HG03196 (cell line): Measurements from ENCODE around the gene ANKH.
A peak's percentile ranks its signal among the peaks of the same experiment; 100 is the strongest.
"Not testable (repeated sequence)": the region's sequence is repeated elsewhere in the genome, so short reads cannot be mapped to it uniquely, and the experiment has no call there.

ENCODE experiments used
- ATAC-seq: cut with Tn5 transposase; IDR thresholded peaks from one replicate; pipeline ENCODE4 v1.9.1; 2021; ENCODE audit not compliant: unreplicated experiment

ANKH gene

GRCh38 chr5:14797385-14797784 is 74.2 kb downstream of the ANKH start:
- ATAC-seq, result not testable (repeated sequence)

- ATAC-seq, result no peak
These were observed 76.9 kb downstream of the ANKH start for GRCh38 chr5:14794583-14795230.

DNA sequence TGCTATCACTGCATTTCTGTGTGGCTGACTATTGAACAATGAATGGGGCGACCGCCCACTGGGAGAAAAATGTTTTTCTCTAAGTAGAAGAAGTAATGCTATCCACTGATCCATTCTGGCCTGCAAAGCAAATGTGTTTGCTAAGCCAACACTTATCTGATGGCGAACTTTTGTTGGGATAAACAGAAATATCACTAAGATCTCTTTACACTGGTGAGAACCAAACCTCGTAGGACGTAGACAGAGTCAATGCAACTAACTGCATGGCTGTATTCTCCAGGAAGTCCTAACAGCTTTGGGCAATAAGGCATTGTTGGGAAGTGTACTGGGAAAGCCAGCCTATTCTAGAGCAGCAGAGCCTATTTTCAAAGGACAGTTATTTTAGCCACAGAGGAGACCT is 77.7 kb downstream of the ANKH start:
- no peak for ATAC-seq

GRCh38 chr5:14790911-14791310 is 80.7 kb downstream of the ANKH start:
- ATAC-seq, result no peak

DNA sequence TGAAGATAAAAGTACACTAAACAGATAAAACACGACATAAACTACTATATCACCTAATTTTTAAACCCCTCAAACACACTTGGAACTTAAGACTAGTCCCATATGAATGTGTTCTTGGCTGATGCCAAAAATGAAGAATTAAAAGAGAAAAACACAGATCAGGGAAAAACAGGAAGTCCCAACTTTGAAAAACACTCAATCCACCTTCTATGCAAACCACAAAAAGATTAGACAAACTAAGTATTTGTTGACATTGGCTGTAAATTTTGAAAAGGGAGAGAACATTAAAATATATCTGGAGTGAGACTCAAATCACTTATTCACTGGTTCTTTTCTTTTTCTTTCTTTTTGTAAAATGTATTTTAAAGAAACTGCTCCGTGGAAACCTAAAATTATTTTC is 81.4 kb downstream of the ANKH start:
- ATAC-seq, result no peak

DNA sequence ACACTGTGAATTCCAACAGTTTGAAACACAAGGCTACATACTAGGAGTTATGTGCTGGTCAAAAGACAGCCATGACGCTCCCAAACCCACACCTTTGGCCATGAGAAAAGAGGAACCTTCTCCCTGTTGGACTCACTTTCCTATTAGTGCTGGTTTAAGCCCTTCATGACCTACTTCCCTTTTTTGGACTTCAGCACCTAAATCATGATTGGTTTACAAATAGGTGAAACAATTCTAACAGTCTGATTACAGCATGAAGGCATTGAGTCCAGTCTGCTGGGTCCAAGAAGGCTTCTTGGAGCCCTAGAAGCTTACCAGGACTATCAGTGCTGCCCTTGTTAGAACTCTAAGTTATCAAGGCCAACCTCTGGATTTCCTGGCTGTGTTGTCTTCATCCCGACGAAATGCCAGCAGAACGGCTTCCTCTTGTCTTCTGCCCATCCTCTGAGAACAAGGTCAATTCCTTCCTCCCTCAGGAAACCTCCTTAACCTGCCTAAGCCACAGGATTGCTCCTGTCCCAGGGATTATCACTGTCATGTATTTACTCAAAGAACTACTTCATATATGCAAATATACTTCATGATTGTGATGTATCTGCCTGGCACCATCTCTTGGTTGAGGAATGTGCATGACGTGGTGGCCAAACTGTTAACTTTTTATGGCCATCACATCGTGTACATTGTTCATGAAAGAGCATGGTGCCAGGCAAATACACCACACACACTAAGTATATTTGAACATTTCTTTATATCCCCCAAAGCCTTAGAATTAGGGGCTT is 83.6 kb downstream of the ANKH start:
- ATAC-seq, result no peak

- ATAC-seq, result no peak
These were observed 87.9 kb downstream of the ANKH start for GRCh38 chr5:14783691-14784090.

GRCh38 chr5:14782591-14782990 is 89.0 kb downstream of the ANKH start:
- ATAC-seq, result no peak

GRCh38 chr5:14781106-14781505 is 90.5 kb downstream of the ANKH start:
- no peak for ATAC-seq

GRCh38 chr5:14779975-14780374 is 91.6 kb downstream of the ANKH start:
- ATAC-seq, result no peak

DNA sequence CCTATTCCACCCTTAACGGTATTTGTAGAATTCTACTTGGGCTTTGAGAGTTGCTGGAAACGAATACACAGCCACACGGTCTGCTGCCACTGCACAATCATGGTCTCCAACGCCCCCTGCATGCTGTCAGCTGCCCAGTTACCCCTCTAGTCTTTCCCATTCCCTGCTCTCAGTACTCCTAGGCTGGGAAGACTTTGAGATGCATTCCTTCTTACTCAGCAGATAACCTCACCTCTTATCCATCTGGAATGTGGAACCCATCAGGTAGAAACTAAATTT is 92.8 kb downstream of the ANKH start:
- ATAC-seq, result no peak

- no peak for ATAC-seq
These were observed 93.4 kb downstream of the ANKH start for GRCh38 chr5:14777932-14778791.

- no peak for ATAC-seq
These were observed 94.4 kb downstream of the ANKH start for GRCh38 chr5:14777187-14777586.

DNA sequence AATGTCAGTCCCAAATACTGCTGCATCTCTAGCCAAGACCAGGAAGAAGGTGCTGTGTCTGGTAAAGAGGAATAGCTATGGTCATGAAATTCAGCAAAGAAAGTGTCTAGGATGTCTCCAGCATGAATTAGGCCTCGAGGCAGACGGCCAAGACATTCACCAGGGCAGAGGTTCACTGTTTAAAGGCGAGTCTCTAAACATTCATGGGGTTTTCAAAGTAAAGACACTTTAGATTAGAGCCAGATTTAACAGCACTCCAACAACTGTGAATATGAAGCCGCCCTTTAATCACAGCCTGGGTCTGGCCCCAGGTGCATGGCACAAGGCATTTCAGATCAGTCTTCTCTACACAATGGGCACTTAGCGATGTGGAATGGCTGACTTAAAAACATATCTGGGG is 95.0 kb downstream of the ANKH start:
- ATAC-seq, result no peak

- no peak for ATAC-seq
These were observed 95.7 kb downstream of the ANKH start for GRCh38 chr5:14775857-14776256.

- no peak for ATAC-seq
These were observed 98.0 kb downstream of the ANKH start for GRCh38 chr5:14773588-14773987.

DNA sequence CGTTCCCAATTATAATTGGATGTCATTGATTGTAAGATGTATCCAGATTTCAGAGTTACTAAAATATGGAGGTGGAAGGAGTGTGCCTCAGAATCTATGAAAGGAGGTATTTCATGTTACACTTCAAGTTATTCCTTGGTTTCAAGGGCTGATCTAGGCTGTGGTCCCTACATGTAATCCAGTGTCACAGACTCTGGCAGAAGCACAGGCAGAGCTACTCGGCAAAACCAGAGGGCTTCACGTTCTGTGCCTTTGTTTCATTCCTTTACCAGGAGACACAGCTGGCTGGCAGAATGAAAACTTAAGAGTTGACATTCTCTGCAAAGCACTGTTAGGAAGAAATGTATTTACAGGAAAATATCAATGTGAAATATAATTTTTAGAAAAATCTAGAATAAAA is 99.6 kb downstream of the ANKH start:
- no peak for ATAC-seq

GRCh38 chr5:14771189-14771588 is 100.4 kb downstream of the ANKH start:
- ATAC-seq, result no peak

GRCh38 chr5:14768508-14769365 is 102.8 kb downstream of the ANKH start:
- ATAC-seq, result no peak

- peak; percentile 75 for ATAC-seq
These were observed 103.7 kb downstream of the ANKH start for GRCh38 chr5:14767735-14768507.
